HepG2 (cell line): ENCODE measurements around the gene VARS2. TPM values are rescaled to one million over a fixed set of nuclear protein-coding genes. Genes with fewer than 3 reads are reported as not detected.

ENCODE experiments used
- CBX5 ChIP-seq: sonication (generic); formaldehyde crosslinking; IDR thresholded peaks from 2 replicates; pipeline ENCODE4 v1.4.0; 2020; ENCODE audit warnings: missing genetic modification reagents, borderline replicate concordance
- DR1 ChIP-seq: sonication (generic); formaldehyde crosslinking; IDR thresholded peaks from 2 replicates; pipeline ENCODE4 v1.8.0; 2021; ENCODE audit warnings: mild to moderate bottlenecking, missing genetic modification reagents, inconsistent platforms
- EZH2 ChIP-seq: conservative IDR thresholded peaks from 2 replicates; pipeline ENCODE4 v1.6.1; 2012; ENCODE audit warnings: mild to moderate bottlenecking, low read depth, low read length, moderate library complexity
- ISX ChIP-seq: sonication (generic); formaldehyde crosslinking; conservative IDR thresholded peaks from 2 replicates; pipeline ENCODE4 v1.5.0; 2020; ENCODE audit warnings: missing genetic modification reagents
- KLF11 ChIP-seq: IDR thresholded peaks from 2 replicates; pipeline ENCODE4 v1.6.1; 2016; ENCODE audit warnings: missing compliant biosample characterization
- NFE2L2 ChIP-seq: fragments of 150-350 bp; IDR thresholded peaks from 2 replicates; pipeline ENCODE4 v1.6.1; 2014; ENCODE audit warnings: low read length
- NR2C2 ChIP-seq: sonication (generic); formaldehyde crosslinking; IDR thresholded peaks from 2 replicates; pipeline ENCODE4 v1.4.0; 2020; ENCODE audit warnings: missing genetic modification reagents, mild to moderate bottlenecking, moderate library complexity, borderline replicate concordance
- PAX8 ChIP-seq: sonication (generic); formaldehyde crosslinking; IDR thresholded peaks from 2 replicates; pipeline ENCODE4 v1.8.0; 2022; ENCODE audit warnings: mild to moderate bottlenecking, missing genetic modification reagents, borderline replicate concordance
- POLR2AphosphoS5 ChIP-seq: IDR thresholded peaks from 2 replicates; pipeline ENCODE4 v1.6.1; 2012; ENCODE audit warnings: low read depth, low read length
- RELA ChIP-seq: sonication (generic); formaldehyde crosslinking; IDR thresholded peaks from 2 replicates; pipeline ENCODE4 v1.4.0; 2020; ENCODE audit warnings: missing genetic modification reagents
- SALL2 ChIP-seq: sonication (generic); formaldehyde crosslinking; IDR thresholded peaks from 2 replicates; pipeline ENCODE4 v1.8.1; 2023; ENCODE audit warnings: mild to moderate bottlenecking, missing genetic modification reagents, inconsistent platforms
- SOX5 ChIP-seq: IDR thresholded peaks from 2 replicates; pipeline ENCODE4 v1.6.1; 2016; ENCODE audit warnings: borderline replicate concordance
- SSRP1 ChIP-seq: IDR thresholded peaks from 2 replicates; pipeline ENCODE4 v1.6.1; 2016; ENCODE audit warnings: control low read depth
- TOE1 ChIP-seq: sonication (generic); formaldehyde crosslinking; IDR thresholded peaks from 2 replicates; pipeline ENCODE4 v1.4.0; 2020; ENCODE audit warnings: mild to moderate bottlenecking, missing genetic modification reagents
- ZNF430 ChIP-seq: sonication (generic); formaldehyde crosslinking; IDR thresholded peaks from 2 replicates; pipeline ENCODE4 v1.9.0; 2021; ENCODE audit warnings: mild to moderate bottlenecking, missing genetic modification reagents
- ZNF562 ChIP-seq: sonication (generic); formaldehyde crosslinking; IDR thresholded peaks from 2 replicates; pipeline ENCODE4 v1.8.0; 2022; ENCODE audit warnings: missing genetic modification reagents, borderline replicate concordance
- ZSCAN30 ChIP-seq: sonication (generic); formaldehyde crosslinking; IDR thresholded peaks from 2 replicates; pipeline ENCODE4 v1.5.0; 2020; ENCODE audit warnings: mild to moderate bottlenecking, missing genetic modification reagents
- polyA plus RNA-seq, 8 experiments: library from polyadenylated mRNA; depleted of rRNA in 3 of 8; stranded (reverse) in 7 of 8; unstranded in 1 of 8; fragments of >200 nt; fragmentation: Illumina TruSeq in 4 of 8; extraction: Trizol in 4 of 8; gene quantifications; 2 replicates each; pipeline versions ENCODE4 v1.2.1 to v1.2.3, GENCODE V29; 2011 to 2016; ENCODE audit warnings: low read depth in 4 of 8, missing spikeins in 1 of 8, mixed read lengths in 1 of 8; ENCODE audit not compliant: insufficient read depth in 1 of 8
- total RNA-seq, 5 experiments: library from RNA; depleted of rRNA; stranded (reverse); fragments of >200 nt; fragmentation: Illumina TruSeq; extraction: Trizol; gene quantifications; 2 replicates each; pipeline ENCODE4 v1.2.3, GENCODE V29; 2016; ENCODE audit warnings: low read depth in 1 of 5
- TF ChIP-seq, protein P1 (sequence below): sonication (generic); formaldehyde crosslinking; IDR thresholded peaks from 2 replicates; pipeline ENCODE4 v1.4.0; 2020; ENCODE audit warnings: mild to moderate bottlenecking, missing genetic modification reagents
- TF ChIP-seq, protein P2 (sequence below): sonication (generic); formaldehyde crosslinking; IDR thresholded peaks from 2 replicates; pipeline ENCODE4 v1.5.1; 2020; ENCODE audit warnings: missing genetic modification reagents, mild to moderate bottlenecking, borderline replicate concordance
- TF ChIP-seq, protein P3 (sequence below): sonication (generic); formaldehyde crosslinking; IDR thresholded peaks from 2 replicates; pipeline ENCODE4 v1.4.0; 2020; ENCODE audit warnings: mild to moderate bottlenecking, missing genetic modification reagents
- TF ChIP-seq, protein P4 (sequence below): sonication (generic); formaldehyde crosslinking; IDR thresholded peaks from 2 replicates; pipeline ENCODE4 v1.5.0; 2020; ENCODE audit warnings: mild to moderate bottlenecking, missing genetic modification reagents, moderate library complexity
- TF ChIP-seq, protein P5 (sequence below): sonication (generic); formaldehyde crosslinking; IDR thresholded peaks from 2 replicates; pipeline ENCODE4 v1.4.0; 2020; ENCODE audit warnings: missing genetic modification reagents, mild to moderate bottlenecking, borderline replicate concordance

Gene VARS2
- total and polyA plus RNA-seq, 2 of the 13 experiments (the other 11 are each of a cell fraction or from before 2014, with no cell fraction given): 61.8 to 71.8 TPM

DNA sequence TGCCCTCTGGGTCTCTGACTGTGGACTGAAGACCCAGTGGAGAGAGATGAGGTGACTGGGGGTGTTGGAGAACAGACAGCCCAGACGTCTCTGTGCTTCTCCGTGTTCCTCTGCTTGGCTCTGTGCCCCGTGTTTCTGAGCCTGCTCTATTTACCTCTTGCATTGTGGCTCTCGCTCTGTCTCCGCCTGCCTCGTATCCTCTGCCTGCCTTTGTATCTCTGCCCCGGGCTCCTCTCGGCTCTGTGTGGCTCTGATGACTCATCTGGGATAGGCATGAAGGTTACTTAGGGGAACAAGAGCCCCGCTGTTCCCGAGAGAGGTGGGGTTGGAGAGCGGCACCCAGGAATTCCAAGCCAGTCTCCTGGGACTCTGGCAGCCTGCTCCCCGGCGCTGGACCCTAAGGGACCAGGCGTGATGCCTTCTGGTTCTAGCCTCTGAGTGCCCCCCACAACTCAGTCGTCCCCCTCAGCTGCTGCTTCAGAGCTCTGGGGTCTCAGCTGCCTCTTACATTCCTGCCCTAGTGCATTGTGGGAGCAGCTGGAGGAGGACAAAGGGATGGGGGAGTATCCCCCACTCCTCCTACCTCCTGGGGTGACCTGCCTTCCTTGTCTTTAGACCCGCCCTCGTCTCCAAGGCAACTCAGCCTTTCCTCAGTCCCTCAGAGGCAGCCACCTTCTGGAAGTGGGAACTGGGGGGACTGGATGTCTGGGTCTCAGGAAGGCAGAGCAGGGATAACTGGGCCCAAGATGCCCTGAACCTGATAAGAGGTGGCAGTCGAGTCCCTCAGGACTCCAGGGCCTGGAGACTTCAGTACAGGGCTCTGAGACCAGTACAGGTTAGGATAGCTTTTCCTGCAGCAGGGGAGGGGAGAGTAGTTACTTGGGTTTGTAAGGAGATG is 27.8 kb upstream of the VARS2 start (continued):
- TF ChIP-seq, protein P1, sequence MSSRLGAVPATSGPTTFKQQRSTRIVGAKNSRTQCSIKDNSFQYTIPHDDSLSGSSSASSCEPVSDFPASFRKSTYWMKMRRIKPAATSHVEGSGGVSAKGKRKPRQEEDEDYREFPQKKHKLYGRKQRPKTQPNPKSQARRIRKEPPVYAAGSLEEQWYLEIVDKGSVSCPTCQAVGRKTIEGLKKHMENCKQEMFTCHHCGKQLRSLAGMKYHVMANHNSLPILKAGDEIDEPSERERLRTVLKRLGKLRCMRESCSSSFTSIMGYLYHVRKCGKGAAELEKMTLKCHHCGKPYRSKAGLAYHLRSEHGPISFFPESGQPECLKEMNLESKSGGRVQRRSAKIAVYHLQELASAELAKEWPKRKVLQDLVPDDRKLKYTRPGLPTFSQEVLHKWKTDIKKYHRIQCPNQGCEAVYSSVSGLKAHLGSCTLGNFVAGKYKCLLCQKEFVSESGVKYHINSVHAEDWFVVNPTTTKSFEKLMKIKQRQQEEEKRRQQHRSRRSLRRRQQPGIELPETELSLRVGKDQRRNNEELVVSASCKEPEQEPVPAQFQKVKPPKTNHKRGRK (CRISPR knock-in tag): no peak
- TF ChIP-seq ISX (CRISPR knock-in tag) (no peak), KLF11 (no peak; the same call in 1 of the 2 replicates), DR1 (CRISPR knock-in tag) (no peak), SALL2 (CRISPR knock-in tag) (no peak), SOX5 (CRISPR knock-in tag) (peak; percentile 56; the same call in 1 of the 2 replicates), EZH2 (no peak), ZSCAN30 (no peak), POLR2AphosphoS5 (no peak), RELA (CRISPR knock-in tag) (no peak; the same call in 1 of the 2 replicates), TOE1 (CRISPR knock-in tag) (no peak), ZNF562 (no peak), SSRP1 (CRISPR knock-in tag) (peak; percentile 83; the same call in 1 of the 2 replicates), NFE2L2 (no peak), ZNF430 (CRISPR knock-in tag) (peak; percentile 42; the same call in 1 of the 2 replicates), PAX8 (CRISPR knock-in tag) (no peak), CBX5 (CRISPR knock-in tag) (no peak), NR2C2 (no peak)
- TF ChIP-seq, protein P2, sequence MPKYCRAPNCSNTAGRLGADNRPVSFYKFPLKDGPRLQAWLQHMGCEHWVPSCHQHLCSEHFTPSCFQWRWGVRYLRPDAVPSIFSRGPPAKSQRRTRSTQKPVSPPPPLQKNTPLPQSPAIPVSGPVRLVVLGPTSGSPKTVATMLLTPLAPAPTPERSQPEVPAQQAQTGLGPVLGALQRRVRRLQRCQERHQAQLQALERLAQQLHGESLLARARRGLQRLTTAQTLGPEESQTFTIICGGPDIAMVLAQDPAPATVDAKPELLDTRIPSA (CRISPR knock-in tag): no peak
- TF ChIP-seq, protein P3, sequence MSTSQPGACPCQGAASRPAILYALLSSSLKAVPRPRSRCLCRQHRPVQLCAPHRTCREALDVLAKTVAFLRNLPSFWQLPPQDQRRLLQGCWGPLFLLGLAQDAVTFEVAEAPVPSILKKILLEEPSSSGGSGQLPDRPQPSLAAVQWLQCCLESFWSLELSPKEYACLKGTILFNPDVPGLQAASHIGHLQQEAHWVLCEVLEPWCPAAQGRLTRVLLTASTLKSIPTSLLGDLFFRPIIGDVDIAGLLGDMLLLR: no peak
- TF ChIP-seq, protein P4, sequence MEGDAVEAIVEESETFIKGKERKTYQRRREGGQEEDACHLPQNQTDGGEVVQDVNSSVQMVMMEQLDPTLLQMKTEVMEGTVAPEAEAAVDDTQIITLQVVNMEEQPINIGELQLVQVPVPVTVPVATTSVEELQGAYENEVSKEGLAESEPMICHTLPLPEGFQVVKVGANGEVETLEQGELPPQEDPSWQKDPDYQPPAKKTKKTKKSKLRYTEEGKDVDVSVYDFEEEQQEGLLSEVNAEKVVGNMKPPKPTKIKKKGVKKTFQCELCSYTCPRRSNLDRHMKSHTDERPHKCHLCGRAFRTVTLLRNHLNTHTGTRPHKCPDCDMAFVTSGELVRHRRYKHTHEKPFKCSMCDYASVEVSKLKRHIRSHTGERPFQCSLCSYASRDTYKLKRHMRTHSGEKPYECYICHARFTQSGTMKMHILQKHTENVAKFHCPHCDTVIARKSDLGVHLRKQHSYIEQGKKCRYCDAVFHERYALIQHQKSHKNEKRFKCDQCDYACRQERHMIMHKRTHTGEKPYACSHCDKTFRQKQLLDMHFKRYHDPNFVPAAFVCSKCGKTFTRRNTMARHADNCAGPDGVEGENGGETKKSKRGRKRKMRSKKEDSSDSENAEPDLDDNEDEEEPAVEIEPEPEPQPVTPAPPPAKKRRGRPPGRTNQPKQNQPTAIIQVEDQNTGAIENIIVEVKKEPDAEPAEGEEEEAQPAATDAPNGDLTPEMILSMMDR (CRISPR knock-in tag): no peak
- TF ChIP-seq, protein P5, sequence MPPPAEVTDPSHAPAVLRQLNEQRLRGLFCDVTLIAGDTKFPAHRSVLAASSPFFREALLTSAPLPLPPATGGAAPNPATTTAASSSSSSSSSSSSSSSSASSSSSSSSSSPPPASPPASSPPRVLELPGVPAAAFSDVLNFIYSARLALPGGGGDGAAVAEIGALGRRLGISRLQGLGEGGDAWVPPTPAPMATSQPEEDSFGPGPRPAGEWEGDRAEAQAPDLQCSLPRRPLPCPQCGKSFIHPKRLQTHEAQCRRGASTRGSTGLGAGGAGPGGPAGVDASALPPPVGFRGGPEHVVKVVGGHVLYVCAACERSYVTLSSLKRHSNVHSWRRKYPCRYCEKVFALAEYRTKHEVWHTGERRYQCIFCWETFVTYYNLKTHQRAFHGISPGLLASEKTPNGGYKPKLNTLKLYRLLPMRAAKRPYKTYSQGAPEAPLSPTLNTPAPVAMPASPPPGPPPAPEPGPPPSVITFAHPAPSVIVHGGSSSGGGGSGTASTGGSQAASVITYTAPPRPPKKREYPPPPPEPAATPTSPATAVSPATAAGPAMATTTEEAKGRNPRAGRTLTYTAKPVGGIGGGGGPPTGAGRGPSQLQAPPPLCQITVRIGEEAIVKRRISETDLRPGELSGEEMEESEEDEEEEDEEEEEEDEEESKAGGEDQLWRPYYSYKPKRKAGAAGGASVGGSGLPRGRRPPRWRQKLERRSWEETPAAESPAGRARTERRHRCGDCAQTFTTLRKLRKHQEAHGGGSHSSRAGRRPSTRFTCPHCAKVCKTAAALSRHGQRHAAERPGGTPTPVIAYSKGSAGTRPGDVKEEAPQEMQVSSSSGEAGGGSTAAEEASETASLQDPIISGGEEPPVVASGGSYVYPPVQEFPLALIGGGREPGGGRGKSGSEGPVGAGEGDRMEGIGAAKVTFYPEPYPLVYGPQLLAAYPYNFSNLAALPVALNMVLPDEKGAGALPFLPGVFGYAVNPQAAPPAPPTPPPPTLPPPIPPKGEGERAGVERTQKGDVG (CRISPR knock-in tag): no peak
